HG03039 (cell line): ENCODE data around the gene FOXJ2.
A peak's percentile ranks its signal among the peaks of the same experiment; 100 is the strongest.
"Not testable (repeated sequence)": the region's sequence is repeated elsewhere in the genome, so short reads cannot be mapped to it uniquely, and the experiment has no call there.

Experiments
- ATAC-seq: cut with Tn5 transposase; IDR thresholded peaks from one replicate; pipeline ENCODE4 v1.9.1; 2021; ENCODE audit warnings: mild to moderate bottlenecking, moderate library complexity; ENCODE audit not compliant: unreplicated experiment

The FOXJ2 gene

DNA sequence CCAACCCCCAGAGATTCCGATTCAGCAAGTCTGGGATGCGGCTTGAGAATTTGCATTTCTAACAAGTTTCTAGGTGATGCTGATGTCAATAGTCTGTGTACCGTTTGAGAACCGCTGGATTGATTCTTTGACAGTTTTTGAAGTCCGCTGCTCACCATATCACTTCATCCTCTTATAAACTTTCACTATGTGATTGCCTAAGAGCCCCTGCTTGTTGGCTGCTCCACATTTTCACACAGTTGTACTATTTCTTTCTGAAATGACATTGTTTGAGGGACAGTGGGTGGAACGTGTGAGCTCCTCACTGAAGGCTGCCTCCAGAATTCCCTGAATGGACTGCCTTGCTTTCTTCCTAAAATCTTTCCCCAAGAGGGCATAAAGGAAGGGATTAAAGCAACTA is 26.0 kb downstream of the FOXJ2 start:
- ATAC-seq, result no peak

DNA sequence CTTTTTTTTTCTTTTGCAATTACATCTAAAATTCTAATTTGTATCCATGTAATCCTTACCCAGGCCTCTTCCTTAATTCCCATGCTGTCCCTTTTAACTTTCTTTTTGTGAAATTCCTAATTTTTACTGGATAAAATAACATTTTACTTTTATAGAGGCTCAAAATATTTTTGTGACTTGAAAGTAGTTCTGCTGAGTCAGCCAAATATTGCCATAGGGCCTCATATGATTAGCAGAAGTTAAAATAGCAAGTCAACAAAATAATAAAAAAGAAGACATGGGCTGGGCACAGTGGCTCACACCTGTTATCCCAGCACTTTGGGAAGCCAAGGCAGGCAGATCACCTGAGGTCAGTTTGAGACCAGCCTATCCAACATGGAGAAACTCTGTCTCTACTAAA is 31.6 kb downstream of the FOXJ2 start:
- no peak for ATAC-seq

DNA sequence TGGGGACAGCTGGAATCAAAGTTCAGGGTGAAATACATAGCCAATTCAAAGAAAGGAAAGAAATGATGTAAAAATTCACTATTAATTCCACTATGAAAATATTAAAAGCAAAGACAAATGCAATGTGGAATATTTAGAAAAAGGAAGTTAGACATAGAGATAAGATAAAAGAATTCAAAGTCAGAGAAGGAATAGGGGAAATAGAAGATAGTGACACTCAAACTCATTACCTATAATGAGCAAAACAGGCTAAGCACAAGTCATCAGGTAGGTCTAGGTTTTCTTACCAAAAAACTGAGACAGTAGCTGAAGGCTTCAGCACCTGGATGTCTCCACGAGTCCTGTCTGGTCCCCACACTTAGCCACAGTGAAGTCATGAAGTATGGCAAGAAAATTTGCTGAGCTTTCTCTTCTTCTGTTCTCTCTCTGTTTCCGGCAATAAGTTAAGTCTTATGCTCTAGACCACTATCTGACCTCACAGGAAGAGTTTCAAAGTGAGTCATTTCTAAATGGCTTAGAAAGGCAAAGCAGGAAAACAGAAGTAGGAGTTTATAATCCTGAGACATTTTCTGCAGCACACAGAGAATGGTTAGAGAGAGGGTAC is 33.6 kb downstream of the FOXJ2 start, which contains the start of gene C3AR1:
TSS of gene C3AR1 (minus strand) at position 369 of the 604 bp plus-strand sequence. CDS start 6,174 bp downstream, outside the sequence.
- peak; percentile 61 for ATAC-seq

DNA sequence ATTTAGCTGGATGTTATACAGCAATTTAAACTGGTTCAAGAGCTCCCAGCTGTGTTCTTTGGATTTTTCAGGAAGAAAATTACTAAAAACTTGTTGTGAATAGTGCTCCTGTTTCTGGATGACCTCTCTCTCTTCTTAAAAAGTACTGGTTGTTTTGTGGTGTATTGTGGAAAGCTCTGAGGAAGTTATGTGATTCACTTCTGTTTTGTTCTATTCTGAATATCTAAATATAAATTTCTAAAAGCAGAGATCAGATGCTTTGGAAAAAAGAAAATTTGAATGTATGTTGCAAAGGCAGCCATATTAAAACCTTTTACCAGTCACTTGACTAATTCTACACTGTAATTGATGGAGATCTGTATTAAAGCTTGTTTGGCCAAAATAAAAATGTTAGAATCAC is 37.1 kb downstream of the FOXJ2 start:
- ATAC-seq, result no peak

DNA sequence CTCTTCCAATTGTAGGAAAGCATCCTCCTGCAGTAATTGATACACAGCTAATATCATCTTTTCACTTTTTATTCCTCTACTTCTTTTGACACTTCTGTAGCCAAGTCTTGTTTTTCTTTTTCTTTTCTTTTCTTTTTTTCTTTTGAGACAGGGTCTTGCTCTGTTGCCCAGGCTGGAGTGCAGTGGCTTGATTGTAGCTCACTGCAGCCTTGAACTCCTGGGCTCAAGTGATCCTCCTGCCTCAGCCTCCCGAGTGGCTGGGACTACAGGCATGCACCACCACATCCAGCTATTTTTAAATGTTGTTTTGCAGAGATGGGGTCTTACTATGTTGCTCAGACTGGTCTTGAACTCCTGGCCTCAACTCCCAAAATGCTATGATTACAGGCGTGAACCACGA is 39.3 kb downstream of the FOXJ2 start:
- not testable (repeated sequence) for ATAC-seq

DNA sequence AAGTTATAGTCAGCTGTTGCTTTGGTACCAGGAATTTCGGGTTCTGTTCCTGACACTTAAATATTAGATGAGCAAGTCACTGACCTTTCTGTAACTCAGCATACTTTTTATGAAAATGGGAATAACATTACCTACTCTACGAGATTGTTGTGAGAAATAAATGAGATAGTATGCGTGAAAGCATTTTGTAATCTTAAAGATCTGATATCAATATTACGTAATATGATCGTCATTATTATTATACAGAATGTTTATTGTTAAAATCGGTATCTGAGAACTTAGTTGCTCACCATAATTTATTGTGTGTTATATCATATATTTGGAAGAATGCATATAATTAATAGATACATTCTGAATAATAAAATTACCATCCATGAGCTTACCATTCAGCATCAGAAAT is 43.4 kb downstream of the FOXJ2 start:
- ATAC-seq, result no peak

DNA sequence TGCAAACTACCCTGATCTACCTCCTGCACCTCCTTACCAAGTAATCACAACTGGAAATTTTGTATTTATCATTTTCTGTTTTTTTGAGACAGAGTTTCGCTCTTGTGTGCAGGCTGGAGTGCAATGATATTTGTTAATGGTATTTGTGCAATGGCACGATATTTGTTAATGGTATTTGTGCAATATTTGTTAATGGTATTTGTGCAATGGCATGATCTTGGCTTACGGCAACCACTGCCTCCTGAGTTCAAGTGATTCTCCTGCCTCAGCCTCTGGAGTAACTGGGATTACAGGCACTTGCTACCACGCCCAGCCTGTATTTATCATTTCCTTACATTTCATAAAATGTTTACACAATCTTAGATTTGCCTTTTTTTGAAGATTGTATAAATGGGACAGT is 43.9 kb downstream of the FOXJ2 start:
- ATAC-seq, result no peak

DNA sequence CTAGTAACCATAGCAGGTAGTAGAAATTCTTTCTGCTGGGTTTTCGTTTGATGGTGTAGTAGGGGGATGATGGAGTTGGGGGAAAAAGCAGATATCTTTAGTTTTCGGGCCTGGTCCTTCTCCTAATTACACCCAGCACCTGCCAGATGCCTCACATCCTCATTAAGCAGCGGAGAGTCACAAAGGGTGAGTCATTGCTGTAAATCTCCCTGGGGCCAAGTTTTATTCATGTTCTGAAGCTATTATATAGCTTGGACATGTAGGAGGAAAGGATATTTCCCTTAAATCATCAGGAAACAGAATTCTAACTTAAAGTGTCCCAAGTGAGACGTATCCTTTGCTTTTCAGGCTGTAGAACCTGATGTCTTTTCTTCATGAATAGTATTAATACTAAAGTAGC is 44.7 kb downstream of the FOXJ2 start:
- ATAC-seq, result no peak

DNA sequence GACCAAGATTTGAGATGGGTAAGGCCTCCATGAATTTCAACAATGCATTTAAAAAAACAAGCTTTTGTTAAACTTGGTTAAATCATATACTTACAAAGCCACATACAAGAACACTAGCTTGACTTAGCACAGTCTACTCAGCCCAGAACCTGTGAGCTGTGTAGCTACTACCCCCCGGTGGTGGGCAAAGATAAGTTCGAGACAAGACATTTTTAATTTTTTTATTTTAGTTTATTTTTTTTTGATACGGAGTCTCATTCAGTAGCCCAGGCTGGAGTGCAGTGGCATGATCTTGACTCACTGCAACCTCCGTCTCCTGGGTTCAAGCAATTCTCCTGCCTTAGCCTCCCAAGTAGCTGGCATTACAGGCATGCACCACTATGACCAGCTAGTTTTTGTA is 45.9 kb downstream of the FOXJ2 start:
- ATAC-seq, result no peak

DNA sequence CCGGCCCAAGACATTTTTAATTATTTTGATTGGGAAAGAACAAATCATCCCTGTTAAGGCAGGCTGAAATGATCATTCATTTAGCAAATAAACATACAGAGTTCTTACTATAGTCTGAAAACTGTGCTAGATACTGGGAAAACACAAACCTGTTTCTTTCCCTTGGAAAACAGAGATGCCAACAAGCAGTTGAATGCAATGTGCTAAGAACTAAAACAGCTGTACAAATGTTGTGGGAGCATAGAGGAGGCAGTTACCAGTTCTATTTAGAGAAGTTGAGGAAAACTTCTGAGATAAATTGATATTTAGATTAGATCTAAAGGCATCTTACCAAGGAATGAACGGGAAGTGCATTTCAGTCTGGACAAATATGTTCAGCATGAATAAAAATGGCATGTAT is 46.4 kb downstream of the FOXJ2 start:
- no peak for ATAC-seq

DNA sequence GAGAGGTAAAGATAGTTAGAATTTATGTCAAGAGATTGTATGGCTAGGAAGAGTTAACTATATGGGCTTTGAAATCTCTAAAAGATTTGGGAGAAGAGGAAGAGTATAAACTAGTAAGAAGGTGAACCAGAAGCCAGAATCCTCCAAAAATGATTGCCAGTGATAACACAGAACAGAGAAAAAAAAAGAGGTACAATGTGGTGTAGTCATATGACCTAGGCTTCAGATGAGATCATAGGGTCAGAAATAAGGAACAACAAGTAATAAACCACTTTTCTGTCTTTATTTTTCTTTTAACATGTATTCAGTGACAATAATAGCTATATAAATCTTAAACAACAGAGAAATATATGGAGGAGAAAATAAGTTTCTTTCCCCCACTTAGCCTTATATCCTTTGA is 47.6 kb downstream of the FOXJ2 start:
- no peak for ATAC-seq

DNA sequence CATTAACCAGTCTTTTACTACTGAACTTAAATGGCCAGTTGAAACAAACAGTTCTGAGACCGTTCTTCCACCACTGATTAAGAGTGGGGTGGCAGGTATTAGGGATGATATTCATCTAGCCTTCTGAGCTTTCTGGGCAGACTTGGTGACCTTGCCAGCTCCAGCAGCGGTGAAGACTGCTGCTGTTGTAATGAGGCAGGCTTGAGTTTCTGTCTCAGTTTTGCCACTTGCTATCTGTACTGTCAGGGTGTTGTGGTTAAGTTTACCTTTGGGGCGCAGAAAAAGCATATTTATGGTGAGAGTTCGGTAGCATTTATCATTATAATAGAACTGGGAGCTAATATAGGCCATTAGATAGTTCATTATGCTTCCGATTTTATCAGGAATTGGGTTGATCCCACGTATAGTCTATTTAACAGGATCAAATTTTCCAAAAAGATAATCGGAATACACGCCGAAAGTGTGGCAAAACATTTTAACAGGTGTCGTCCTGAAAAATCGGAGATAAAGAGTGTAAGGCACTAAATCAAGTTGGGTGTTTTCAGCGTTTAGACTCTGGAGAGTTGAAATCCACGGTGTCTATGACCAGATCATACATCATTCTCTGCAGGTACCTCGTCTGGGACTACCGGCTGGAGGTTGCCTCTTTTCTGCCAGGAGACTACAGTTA is 48.9 kb downstream of the FOXJ2 start:
- peak; percentile 20 for ATAC-seq

DNA sequence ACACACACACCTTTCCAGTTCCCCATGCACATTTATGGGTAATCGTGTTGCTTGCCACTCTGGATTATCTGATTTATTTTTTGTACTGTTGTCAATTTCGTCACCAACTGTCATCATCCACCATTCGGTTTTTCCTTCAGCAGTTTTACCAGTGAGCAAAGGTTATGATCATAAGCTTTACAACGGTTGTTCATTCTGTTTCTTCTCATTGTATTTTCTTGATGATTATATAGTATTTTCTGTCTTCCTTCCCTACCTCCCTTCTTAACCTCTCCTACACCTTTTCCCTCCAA is 50.2 kb downstream of the FOXJ2 start:
- ATAC-seq, result no peak

DNA sequence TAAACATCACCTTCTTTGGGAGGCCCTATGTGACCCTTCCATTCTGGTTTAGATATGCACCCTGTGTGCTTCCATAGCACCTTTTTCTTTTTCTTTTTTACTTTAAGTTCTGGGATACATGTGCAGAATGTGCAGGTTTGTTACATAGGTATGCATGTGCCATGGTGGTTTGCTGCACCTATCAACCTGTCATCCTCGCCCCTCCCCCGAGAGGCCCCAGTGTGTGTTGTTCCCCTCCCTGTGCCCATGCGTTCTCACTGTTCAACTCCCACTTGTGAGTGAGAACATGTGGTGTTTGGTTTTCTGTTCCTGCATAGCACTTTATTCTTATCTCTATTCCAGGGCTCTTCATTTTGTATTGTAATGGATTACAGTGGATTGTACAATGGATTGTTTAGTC is 51.8 kb downstream of the FOXJ2 start:
- not testable (repeated sequence) for ATAC-seq

DNA sequence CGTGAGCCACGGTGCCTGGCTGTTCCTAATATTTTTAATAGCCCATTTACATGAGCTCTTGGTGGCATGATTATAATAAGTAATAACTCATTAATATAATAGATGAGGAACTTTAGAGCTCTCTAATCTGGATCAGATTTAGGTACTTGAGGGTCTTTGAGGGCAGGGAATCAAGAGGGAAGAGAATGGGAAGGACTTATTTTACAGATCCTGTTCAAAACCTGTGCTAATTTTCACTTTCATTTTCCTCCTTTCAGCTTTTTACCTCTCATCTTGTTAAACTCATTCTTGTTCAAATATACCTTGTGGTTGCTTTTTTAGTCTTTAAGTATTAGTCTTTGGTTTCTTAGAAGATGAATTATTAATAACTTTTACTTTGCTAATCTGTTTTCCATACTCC is 55.1 kb downstream of the FOXJ2 start:
- ATAC-seq, result no peak

DNA sequence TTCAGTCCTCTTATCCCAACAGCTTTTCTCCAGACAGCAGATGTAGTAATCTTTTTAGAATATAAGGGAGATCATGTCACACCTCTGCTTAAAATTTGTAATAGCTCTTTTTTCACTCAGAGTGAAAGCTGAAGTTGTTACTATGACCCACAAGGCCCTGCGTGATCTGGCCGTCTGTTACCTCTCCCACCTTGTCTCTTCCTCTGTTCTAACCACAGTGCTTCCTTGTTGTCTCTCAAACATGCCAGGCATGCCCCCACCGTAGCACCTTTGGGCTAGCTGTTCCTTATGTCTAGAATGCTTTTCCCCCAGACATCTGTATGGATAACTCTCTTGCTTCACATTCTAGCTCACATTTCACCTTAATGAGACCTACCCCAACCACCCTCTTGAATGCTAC is 56.1 kb downstream of the FOXJ2 start:
- peak; percentile 63 for ATAC-seq

DNA sequence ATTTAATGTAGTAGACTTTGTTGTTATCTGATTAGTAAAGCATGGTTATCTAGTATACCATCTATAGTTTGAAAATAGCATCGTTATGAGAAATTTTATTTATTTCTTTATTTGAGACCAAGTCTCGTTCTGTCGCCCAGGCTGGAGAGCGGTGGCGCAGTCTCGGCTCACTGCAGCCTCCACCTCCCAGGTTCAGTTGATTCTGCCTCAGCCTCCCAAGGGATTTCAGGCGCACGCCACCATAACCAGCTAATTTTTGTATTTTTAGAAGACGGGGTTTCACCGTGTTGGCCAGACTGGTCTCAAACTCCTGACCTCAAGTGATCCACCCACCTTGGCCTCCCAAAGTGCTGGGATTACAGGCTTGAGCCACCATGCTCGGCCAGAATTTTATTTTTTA is 56.8 kb downstream of the FOXJ2 start:
- not testable (repeated sequence) for ATAC-seq

DNA sequence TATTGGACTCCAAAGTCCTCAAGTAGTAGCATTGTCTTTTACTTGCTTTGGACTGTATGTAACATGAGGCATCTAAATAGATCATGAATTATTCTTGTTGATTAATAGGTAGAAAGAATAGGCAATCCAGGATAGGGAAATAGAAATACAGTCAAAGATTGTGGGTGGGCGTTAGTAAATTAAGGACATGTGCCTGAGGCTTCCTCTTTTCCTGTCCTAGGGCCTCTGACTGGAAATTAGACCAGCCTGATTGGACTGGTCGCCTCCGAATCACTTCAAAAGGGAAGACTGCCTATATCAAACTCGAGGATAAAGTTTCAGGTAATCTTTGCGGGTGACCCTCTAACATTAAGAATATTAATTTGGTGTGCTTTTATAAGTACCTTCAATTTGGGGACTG is 57.2 kb downstream of the FOXJ2 start:
- no peak for ATAC-seq

DNA sequence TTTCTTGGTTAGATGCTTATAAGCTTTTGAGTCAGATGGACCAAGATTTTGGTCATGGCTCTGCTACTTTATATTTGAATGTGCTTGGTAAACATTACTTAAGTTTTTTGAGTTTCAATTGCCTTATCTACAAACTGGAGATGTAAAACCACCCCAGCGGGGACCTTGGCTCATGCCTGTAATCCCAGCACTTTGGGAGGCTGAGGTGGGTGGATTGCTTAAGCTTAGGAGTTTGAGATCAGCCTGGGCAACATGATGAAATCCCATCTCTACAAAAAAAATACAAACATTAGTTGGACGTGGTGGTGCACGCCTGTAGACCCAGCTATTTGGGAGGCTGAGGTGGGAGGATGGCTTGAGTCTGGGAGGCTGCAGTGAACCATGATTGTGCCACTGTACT is 60.8 kb downstream of the FOXJ2 start:
- ATAC-seq, result no peak

DNA sequence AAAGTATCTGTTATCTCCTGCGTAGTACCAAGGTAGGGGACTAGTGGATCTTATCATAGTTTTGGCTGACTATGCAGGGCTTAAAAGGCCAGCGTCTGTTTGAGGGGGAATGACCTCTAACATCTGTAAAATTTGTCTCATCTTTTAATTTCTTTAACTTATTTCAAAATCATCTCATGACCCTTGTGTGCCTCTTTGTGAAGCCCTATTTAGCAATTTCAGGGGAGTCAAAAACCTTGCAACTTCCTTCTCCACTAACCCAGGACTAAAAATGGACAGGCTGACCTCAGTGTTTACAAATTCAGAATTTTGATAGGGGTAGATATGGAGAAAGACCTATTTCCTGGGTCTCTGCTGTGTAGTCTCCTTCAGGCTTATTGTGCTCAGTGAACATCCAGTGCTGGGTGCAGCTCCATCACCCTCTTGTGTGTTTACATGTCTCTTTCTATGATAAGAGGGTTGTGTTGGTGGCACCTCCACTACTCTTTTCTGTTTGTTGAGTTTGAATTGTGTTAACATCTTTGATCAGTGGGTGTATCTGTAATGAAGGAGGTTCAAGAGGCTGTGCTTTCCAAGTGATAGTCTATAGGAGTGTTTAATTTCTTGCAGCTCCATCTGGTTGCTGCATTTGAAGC is 63.9 kb downstream of the FOXJ2 start:
- ATAC-seq, result no peak

DNA sequence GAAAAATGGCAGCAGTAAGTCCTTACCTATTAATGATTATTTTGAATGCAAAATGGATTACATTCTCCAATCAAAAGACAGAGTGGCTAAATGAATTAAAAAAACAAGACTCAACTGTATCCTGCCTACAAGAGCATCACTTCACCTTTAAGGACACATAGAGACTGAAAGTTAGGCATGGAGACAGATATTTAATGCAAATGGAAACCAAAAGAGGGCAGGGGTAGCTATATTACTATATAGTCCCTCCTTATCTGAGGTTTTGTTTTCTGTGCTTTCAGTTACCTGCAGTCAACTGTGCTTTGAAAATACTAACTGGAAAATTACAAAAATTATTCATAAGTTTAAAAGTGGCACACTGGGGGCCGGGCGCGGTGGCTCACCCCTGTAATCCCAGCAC is 66.7 kb downstream of the FOXJ2 start:
- ATAC-seq, result no peak
